MCF 10A (cell line): Measurements from ENCODE around the gene GPR25. TPM values are rescaled to one million over a fixed set of nuclear protein-coding genes. Genes with fewer than 3 reads are reported as not detected.

Source experiments
- BruUV-seq: library from RNA; stranded (reverse); fragments of 400-500 nt; replicated peaks from 2 replicates; lab custom pipeline; 2021; lab: Mats Ljungman, UMichigan
- CTCF ChIA-PET: fragments of 300-600 bp; sonication (Branson Sonifier 250); formaldehyde crosslinking; extraction: SDS; loops from one replicate; lab custom pipeline; 2021; ENCODE audit warnings: antibody characterized with exemption, inconsistent platforms; lab: Yijun Ruan, JAX
- POLR2A ChIA-PET: fragments of 300-600, 350-650 bp; sonication (Branson Sonifier 250); formaldehyde crosslinking; extraction: SDS; loops from one replicate; lab custom pipeline; 2020; ENCODE audit warnings: antibody characterized with exemption, inconsistent platforms; lab: Yijun Ruan, JAX
- DNase-seq: peaks from one replicate; pipeline ENCODE4 v3.0.0-alpha.2; 2018; ENCODE audit not compliant: unreplicated experiment
- H3K27ac Mint-ChIP-seq: one replicate; pipeline ENCODE4 v1.8.0; 2022; ENCODE audit warnings: mild to moderate bottlenecking, low read depth, mixed read lengths; ENCODE audit not compliant: unreplicated experiment
- H3K27me3 Mint-ChIP-seq: one replicate; pipeline ENCODE4 v1.8.0; 2022; ENCODE audit warnings: mixed read lengths; ENCODE audit not compliant: insufficient read depth, unreplicated experiment
- H3K36me3 Mint-ChIP-seq: one replicate; pipeline ENCODE4 v1.8.0; 2022; ENCODE audit warnings: mild to moderate bottlenecking, moderate library complexity, mixed read lengths; ENCODE audit not compliant: insufficient read depth, unreplicated experiment
- H3K4me1 Mint-ChIP-seq: one replicate; pipeline ENCODE4 v1.8.0; 2022; ENCODE audit warnings: mixed read lengths; ENCODE audit not compliant: insufficient read depth, unreplicated experiment
- H3K4me3 Mint-ChIP-seq: one replicate; pipeline ENCODE4 v1.8.0; 2022; ENCODE audit warnings: mild to moderate bottlenecking, moderate library complexity, mixed read lengths; ENCODE audit not compliant: unreplicated experiment
- H3K9me3 Mint-ChIP-seq: one replicate; pipeline ENCODE4 v1.8.0; 2022; ENCODE audit warnings: mixed read lengths; ENCODE audit not compliant: unreplicated experiment
- CTCF ChIP-seq: fragments of 200-600 bp; IDR thresholded peaks from one replicate; pipeline ENCODE4 v1.8.0; 2022; ENCODE audit warnings: antibody characterized with exemption, mild to moderate bottlenecking; ENCODE audit not compliant: unreplicated experiment
- intact Hi-C: fragments of 100-400 bp; cut with micrococcal nuclease; formaldehyde crosslinking; loops from 2 replicates; pipeline ENCODE4 v1.14.1; 2022
- total RNA-seq: library from RNA; stranded (reverse); gene quantifications from 2 replicates; pipeline ENCODE4 v1.2.3, GENCODE V29; 2022

The GPR25 gene
- total RNA-seq, 1 experiment from 2014 or later, result 0.68 TPM

- intact Hi-C loops, result no loop called here
Measured at GRCh38 chr1:200845360-200845759, 27.4 kb upstream of the GPR25 start.

DNA sequence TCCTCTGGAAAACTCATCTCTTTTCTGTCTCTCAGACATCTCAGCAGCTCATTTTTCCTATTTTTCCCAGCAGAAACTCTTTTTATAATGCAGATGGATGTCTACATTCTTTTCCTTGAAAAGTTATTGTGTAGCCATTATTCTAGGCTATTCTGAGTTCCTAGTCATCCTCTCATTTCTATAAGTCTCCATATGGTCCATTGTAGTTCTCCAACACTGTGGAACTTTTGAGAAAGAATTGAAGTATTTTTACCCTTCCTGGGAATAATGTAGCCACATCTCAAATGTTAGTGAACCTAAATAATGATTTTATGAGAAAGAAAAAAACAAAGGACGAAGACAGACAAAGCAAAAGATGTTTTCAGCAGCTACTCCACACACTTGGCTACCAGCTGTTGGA lies 26.4 kb upstream of the GPR25 start:
- intact Hi-C loops, result no loop called here
- Mint-ChIP-seq H3K27ac (peak overlapping the region; percentile 40), H3K4me1 (peaks cover 15% of the 10 kb centered on the region), H3K4me3 (no peak overlapping the region), H3K27me3 (no peaks in the 10 kb centered on the region), H3K9me3 (no peaks in the 10 kb centered on the region), H3K36me3 (peaks cover 98% of the 10 kb centered on the region)
- CTCF ChIA-PET, result interaction anchor here (0.5 to 2.8 kb wide), 8 partner anchors 8 to 285 kb away, joined by 3 to 9 read pairs (median 4); no protein-coding TSS in a partner anchor
- POLR2A ChIA-PET, result interaction anchor here (0.6 to 1.7 kb wide), 10 partner anchors 8 to 229 kb away, joined by 3 to 7 read pairs (median 3); partner anchors contain the start of genes DDX59 and INAVA
- no peak for TF ChIP-seq CTCF
- no TSS peak for BruUV-seq
- DNase-seq, result no peak

More at GRCh38 chr1:200845360-200845759, 27.4 kb upstream of the GPR25 start:
- H3K4me1 Mint-ChIP-seq, result peaks cover 8% of the 10 kb centered on the region
- no peak overlapping the region for H3K27ac Mint-ChIP-seq
- peaks cover 95% of the 10 kb centered on the region for H3K36me3 Mint-ChIP-seq
- no peaks in the 10 kb centered on the region for H3K27me3 Mint-ChIP-seq
- ChIA-PET POLR2A (interaction anchor here (0.9 to 1.7 kb wide), 6 partner anchors 9 to 228 kb away, joined by 3 to 7 read pairs (median 4); partner anchors contain the start of genes DDX59 and INAVA), CTCF (interaction anchor here (0.6 to 5.6 kb wide), 7 partner anchors 24 to 223 kb away, joined by 3 to 54 read pairs (median 4); no protein-coding TSS in a partner anchor)
- no TSS peak for BruUV-seq
- DNase-seq, result no peak
- no peaks in the 10 kb centered on the region for H3K9me3 Mint-ChIP-seq
- TF ChIP-seq CTCF, result no peak
- H3K4me3 Mint-ChIP-seq, result no peak overlapping the region

- no TSS peak for BruUV-seq
- H3K36me3 Mint-ChIP-seq, result peaks cover 97% of the 10 kb centered on the region
- H3K27ac Mint-ChIP-seq, result no peak overlapping the region
- H3K27me3 Mint-ChIP-seq, result no peaks in the 10 kb centered on the region
- no peak for DNase-seq
- intact Hi-C loops, result no loop called here
- no peak for TF ChIP-seq CTCF
- H3K4me1 Mint-ChIP-seq, result peaks cover 10% of the 10 kb centered on the region
- ChIA-PET CTCF (interaction anchor here (2.8 kb wide), 1 partner anchor 11 kb away, joined by 9 read pairs; no protein-coding TSS in a partner anchor), POLR2A (interaction anchor here (1.0 kb wide), 1 partner anchor 43 kb away, joined by 3 read pairs; no protein-coding TSS in a partner anchor)
- H3K9me3 Mint-ChIP-seq, result no peaks in the 10 kb centered on the region
- H3K4me3 Mint-ChIP-seq, result no peak overlapping the region
Measured at GRCh38 chr1:200849430-200849829, 23.4 kb upstream of the GPR25 start.

GRCh38 chr1:200850554-200850953 lies 22.2 kb upstream of the GPR25 start:
- Mint-ChIP-seq H3K36me3 (peaks cover 99% of the 10 kb centered on the region), H3K27me3 (no peaks in the 10 kb centered on the region), H3K4me3 (no peak overlapping the region), H3K9me3 (no peaks in the 10 kb centered on the region), H3K27ac (peak overlapping the region; percentile 63), H3K4me1 (peaks cover 10% of the 10 kb centered on the region)
- TF ChIP-seq CTCF, result no peak
- CTCF ChIA-PET, result interaction anchor here (0.5 to 2.4 kb wide), 14 partner anchors 10 to 1561 kb away, joined by 3 to 10 read pairs (median 4); no protein-coding TSS in a partner anchor
- intact Hi-C loops, result no loop called here
- no peak for DNase-seq
- BruUV-seq, result no TSS peak
- POLR2A ChIA-PET, result interaction anchor here (0.7 to 1.8 kb wide), 5 partner anchors 11 to 228 kb away, joined by 3 to 5 read pairs (median 5); no protein-coding TSS in a partner anchor
